ENCODE results near the gene RP2.

The RP2 gene

GRCh38 chrX:46820391-46821100, 16.3 kb upstream of the RP2 start:
- POLR2A ChIA-PET (ENCODE audit: low non-redundant PET): no interaction called here
- DNase-seq (ENCODE audit: low spot score): no peak
- CTCF ChIA-PET: no interaction called here
- H3K27ac ChIP-seq: no peak overlapping the region
- no peak for TF ChIP-seq CTCF (conservative IDR thresholded peaks at IDR 0.05; ENCODE audit: low read depth)

GRCh38 chrX:46823481-46823880, 13.4 kb upstream of the RP2 start:
- no peak for TF ChIP-seq CTCF (conservative IDR thresholded peaks at IDR 0.05; ENCODE audit: low read depth)
- ChIA-PET CTCF (no interaction called here), POLR2A (ENCODE audit: low non-redundant PET) (no interaction called here)
- peak overlapping the region; percentile 78 for H3K27ac ChIP-seq
- no peak for DNase-seq (ENCODE audit: low spot score)

- DNase-seq (ENCODE audit: low spot score): peak; percentile 19
- no peak for TF ChIP-seq CTCF (conservative IDR thresholded peaks at IDR 0.05; ENCODE audit: low read depth)
- peak overlapping the region; percentile 72 for H3K27ac ChIP-seq
- ChIA-PET POLR2A (ENCODE audit: low non-redundant PET) (no interaction called here), CTCF (no interaction called here)
These were observed 5.0 kb upstream of the RP2 start for GRCh38 chrX:46831765-46832327.

GRCh38 chrX:46837558-46838485, 979 bp downstream of the RP2 start:
- ChIA-PET POLR2A (ENCODE audit: low non-redundant PET) (no interaction called here), CTCF (no interaction called here)
- peak overlapping the region; percentile 89 for H3K27ac ChIP-seq
- TF ChIP-seq CTCF (conservative IDR thresholded peaks at IDR 0.05; ENCODE audit: low read depth): no peak
- peak; percentile 26 for DNase-seq (ENCODE audit: low spot score)

GRCh38 chrX:46838486-46838870, 1.6 kb downstream of the RP2 start:
- no peak for TF ChIP-seq CTCF (conservative IDR thresholded peaks at IDR 0.05; ENCODE audit: low read depth)
- no peak overlapping the region for H3K27ac ChIP-seq
- DNase-seq (ENCODE audit: low spot score): no peak
- ChIA-PET CTCF (no interaction called here), POLR2A (ENCODE audit: low non-redundant PET) (no interaction called here)

GRCh38 chrX:46838974-46839480, 2.2 kb downstream of the RP2 start:
- DNase-seq (ENCODE audit: low spot score): no peak
- TF ChIP-seq CTCF (conservative IDR thresholded peaks at IDR 0.05; ENCODE audit: low read depth): no peak
- ChIA-PET POLR2A (ENCODE audit: low non-redundant PET) (no interaction called here), CTCF (no interaction called here)
- H3K27ac ChIP-seq: no peak overlapping the region
